RWPE2 (cell line): Measurements from ENCODE around the gene USP35.

Experiments
- ATAC-seq: fragments of 200-7000 bp; cut with Tn5 transposase; 3 replicates; pipeline ENCODE4 v1.9.1; 2021; ENCODE audit warnings: low read depth
- DNase-seq: peaks from one replicate; pipeline ENCODE4 v3.0.0-alpha.2; 2020; ENCODE audit warnings: low spot score
- H3K27ac ChIP-seq: fragments of 450-650 bp; 2 replicates; pipeline ENCODE4 v1.5.1; 2017; ENCODE audit warnings: mild to moderate bottlenecking; ENCODE audit not compliant: poor library complexity, severe bottlenecking
- H3K27me3 ChIP-seq: fragments of 250-450 bp; sonication (Bioruptor Pico); 2 replicates; pipeline ENCODE4 v1.5.1; 2021; ENCODE audit warnings: mild to moderate bottlenecking, moderate library complexity; ENCODE audit not compliant: insufficient read depth, poor library complexity, severe bottlenecking
- H3K36me3 ChIP-seq: fragments of 250-450 bp; sonication (Bioruptor Pico); 2 replicates; pipeline ENCODE4 v1.5.1; 2020; ENCODE audit warnings: low read depth, mild to moderate bottlenecking, moderate library complexity
- H3K4me1 ChIP-seq: fragments of 250-450 bp; sonication (Bioruptor Pico); 2 replicates; pipeline ENCODE4 v1.5.1; 2021; ENCODE audit warnings: mild to moderate bottlenecking, moderate library complexity; ENCODE audit not compliant: insufficient read depth, poor library complexity, severe bottlenecking
- H3K4me3 ChIP-seq: fragments of 250-450 bp; sonication (Bioruptor Pico); 2 replicates; pipeline ENCODE4 v1.5.1; 2021; ENCODE audit warnings: mild to moderate bottlenecking, moderate library complexity; ENCODE audit not compliant: severe bottlenecking
- H3K9me3 ChIP-seq: fragments of 250-450 bp; sonication (Bioruptor Pico); 2 replicates; pipeline ENCODE4 v1.5.1; 2021; ENCODE audit warnings: mild to moderate bottlenecking, moderate library complexity; ENCODE audit not compliant: severe bottlenecking
- TF ChIP-seq, protein P1 (sequence below): fragments of 450-650 bp; IDR thresholded peaks from one replicate; pipeline ENCODE4 v1.5.1; 2017; ENCODE audit warnings: mild to moderate bottlenecking, moderate library complexity; ENCODE audit not compliant: poor library complexity, severe bottlenecking

The USP35 gene

DNA sequence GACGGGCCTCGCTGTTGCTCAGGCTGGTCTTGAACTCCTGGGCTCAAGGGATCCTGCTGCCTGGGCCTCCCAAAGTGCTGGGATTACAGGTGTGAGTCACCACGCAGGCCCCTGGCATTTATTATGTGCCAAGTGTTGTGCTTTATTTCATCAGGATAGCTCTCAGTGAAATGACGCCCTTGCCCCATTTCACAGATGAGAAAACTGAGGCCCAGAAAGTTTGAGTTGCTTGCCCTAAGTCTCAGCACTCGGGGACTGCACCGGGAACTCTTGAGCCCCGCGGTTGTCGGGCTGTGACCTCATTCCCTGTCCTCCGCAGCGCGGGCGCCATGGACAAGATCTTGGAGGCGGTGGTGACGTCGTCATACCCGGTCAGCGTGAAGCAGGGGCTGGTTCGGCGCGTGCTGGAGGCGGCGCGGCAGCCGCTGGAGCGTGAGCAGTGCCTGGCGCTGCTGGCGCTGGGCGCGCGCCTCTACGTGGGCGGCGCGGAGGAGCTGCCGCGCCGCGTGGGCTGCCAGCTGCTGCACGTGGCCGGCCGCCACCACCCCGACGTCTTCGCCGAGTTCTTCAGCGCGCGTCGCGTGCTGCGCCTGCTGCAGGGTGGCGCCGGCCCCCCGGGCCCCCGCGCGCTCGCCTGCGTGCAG is 7.3 kb downstream of the USP35 start:
- no peak for ATAC-seq
- H3K36me3 ChIP-seq = peaks cover 9% of the 10 kb centered on the region; the same call in 1 of the 2 replicates

DNA sequence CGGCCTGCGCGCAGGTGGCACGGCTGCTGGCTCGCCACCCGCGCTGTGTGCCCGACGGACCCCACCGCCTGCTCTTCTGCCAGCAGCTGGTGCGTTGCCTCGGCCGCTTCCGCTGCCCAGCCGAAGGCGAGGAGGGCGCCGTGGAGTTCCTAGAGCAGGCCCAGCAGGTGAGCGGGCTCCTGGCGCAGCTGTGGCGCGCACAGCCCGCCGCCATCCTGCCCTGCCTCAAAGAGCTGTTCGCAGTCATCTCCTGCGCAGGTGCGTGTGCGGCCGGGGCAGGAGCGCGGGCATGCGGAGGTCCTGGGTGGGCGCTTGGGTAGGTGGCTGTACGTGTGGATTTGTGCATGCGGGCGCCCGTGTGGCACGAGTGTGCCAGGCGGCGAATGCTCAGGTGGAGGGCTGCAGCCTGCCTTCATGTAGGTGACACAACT is 8.0 kb downstream of the USP35 start:
- no peak overlapping the region for H3K4me3 ChIP-seq
- ATAC-seq = no peak
- H3K27me3 ChIP-seq = no peaks in the 10 kb centered on the region
- peaks cover 11% of the 10 kb centered on the region; the same call in 1 of the 2 replicates for H3K36me3 ChIP-seq
- H3K27ac ChIP-seq = no peak overlapping the region
- no peaks in the 10 kb centered on the region for H3K9me3 ChIP-seq
- DNase-seq = no peak
- H3K4me1 ChIP-seq = no peaks in the 10 kb centered on the region
- TF ChIP-seq, protein P1, sequence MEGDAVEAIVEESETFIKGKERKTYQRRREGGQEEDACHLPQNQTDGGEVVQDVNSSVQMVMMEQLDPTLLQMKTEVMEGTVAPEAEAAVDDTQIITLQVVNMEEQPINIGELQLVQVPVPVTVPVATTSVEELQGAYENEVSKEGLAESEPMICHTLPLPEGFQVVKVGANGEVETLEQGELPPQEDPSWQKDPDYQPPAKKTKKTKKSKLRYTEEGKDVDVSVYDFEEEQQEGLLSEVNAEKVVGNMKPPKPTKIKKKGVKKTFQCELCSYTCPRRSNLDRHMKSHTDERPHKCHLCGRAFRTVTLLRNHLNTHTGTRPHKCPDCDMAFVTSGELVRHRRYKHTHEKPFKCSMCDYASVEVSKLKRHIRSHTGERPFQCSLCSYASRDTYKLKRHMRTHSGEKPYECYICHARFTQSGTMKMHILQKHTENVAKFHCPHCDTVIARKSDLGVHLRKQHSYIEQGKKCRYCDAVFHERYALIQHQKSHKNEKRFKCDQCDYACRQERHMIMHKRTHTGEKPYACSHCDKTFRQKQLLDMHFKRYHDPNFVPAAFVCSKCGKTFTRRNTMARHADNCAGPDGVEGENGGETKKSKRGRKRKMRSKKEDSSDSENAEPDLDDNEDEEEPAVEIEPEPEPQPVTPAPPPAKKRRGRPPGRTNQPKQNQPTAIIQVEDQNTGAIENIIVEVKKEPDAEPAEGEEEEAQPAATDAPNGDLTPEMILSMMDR = no peak

More for the DNA sequence above, 7.3 kb downstream of the USP35 start:
- DNase-seq = peak; percentile 48
- H3K4me1 ChIP-seq = no peaks in the 10 kb centered on the region
- TF ChIP-seq, protein P1 = no peak
- H3K27ac ChIP-seq = no peak overlapping the region
- H3K4me3 ChIP-seq = no peak overlapping the region
- no peaks in the 10 kb centered on the region for H3K9me3 ChIP-seq
- H3K27me3 ChIP-seq = no peaks in the 10 kb centered on the region

DNA sequence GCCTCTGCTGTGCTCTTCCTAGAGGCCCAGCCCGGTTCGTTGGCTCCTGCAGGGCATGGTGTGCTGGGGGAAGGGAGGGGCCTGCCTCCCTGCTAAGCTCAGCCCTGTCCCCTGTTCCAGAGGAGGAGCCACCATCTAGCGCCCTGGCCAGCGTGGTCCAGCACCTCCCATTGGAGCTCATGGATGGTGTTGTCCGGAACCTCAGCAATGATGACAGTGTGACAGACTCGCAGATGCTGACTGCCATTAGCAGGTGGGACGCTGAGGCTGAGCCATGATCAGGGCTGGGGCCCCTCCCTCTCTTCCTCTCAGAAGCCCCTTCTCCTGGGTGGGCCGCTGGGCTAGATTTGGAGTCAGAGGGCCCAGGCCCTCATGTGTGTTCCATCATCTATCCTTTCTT is 9.1 kb downstream of the USP35 start:
- Histone ChIP-seq H3K4me3 (no peak overlapping the region), H3K36me3 (peaks cover 11% of the 10 kb centered on the region; the same call in 1 of the 2 replicates), H3K27me3 (no peaks in the 10 kb centered on the region), H3K4me1 (no peaks in the 10 kb centered on the region), H3K27ac (no peak overlapping the region), H3K9me3 (no peaks in the 10 kb centered on the region)
- TF ChIP-seq, protein P1 = no peak
- no peak for DNase-seq
- no peak for ATAC-seq

DNA sequence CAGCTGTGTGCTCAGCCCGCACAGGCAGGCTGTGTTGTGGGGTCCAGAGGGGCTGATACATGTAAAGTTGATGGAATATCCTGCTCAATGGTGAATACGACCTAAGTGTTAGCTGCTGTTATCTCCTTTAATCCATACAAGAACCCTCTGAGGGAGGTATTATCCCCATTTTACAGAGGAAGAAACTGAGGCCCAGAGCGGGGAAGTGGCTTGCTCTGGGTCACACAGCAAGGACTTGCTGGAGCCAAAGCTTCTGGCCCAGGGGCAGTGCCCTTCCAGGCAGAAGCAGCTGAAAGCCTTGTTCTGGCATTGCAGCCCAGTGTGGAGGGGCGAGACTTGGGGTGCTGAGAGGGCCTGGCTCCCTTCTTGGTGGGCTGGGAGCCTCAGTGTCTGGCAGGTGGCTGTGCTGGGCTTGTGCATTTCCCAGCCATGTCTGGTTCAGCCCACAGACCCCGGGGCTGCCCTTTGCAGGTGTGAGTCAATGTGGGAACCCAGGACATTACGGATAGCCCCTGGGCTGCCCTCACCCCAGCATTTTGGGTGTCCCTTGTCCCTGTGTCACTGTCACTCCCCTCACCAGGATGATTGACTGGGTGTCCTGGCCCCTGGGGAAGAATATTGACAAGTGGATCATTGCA is 10.4 kb downstream of the USP35 start:
- H3K27ac ChIP-seq = no peak overlapping the region
- no peak overlapping the region for H3K4me3 ChIP-seq
- H3K4me1 ChIP-seq = no peaks in the 10 kb centered on the region
- no peaks in the 10 kb centered on the region for H3K27me3 ChIP-seq
- peak; percentile 48 for DNase-seq
- H3K36me3 ChIP-seq = peaks cover 11% of the 10 kb centered on the region; the same call in 1 of the 2 replicates
- ATAC-seq = no peak
- TF ChIP-seq, protein P1 = no peak
- H3K9me3 ChIP-seq = no peaks in the 10 kb centered on the region

DNA sequence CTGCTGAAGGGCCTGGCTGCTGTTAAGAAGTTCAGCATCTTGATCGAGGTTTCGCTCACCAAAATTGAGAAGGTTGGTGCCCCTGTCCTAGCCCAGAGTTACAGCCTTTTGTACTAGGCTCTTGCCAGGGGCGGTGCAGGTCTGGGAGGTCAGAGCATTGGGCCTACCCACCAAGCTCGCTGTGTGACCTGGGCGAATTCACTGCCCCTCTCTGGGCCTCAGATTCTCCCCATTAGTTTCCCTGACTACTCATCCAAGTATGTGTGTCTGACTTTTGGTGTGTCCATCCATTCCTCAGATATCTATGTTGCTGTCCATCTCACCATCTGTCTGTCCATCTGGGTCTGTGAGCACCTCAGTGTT is 10.9 kb downstream of the USP35 start:
- ATAC-seq = no peak
- DNase-seq = no peak
- H3K4me1 ChIP-seq = no peaks in the 10 kb centered on the region
- H3K27me3 ChIP-seq = no peaks in the 10 kb centered on the region
- H3K4me3 ChIP-seq = no peak overlapping the region
- peaks cover 11% of the 10 kb centered on the region; the same call in 1 of the 2 replicates for H3K36me3 ChIP-seq
- no peaks in the 10 kb centered on the region for H3K9me3 ChIP-seq
- TF ChIP-seq, protein P1 = no peak
- H3K27ac ChIP-seq = no peak overlapping the region
